NCI-H1092 (cell line): ENCODE results near the gene BTBD2.

ENCODE experiments used
- DNase-seq: peaks from one replicate; lab custom pipeline; 2025; lab: John Stamatoyannopoulos, UW

The BTBD2 gene

GRCh38 chr19:1985588-1986356 lies 29.7 kb downstream of the BTBD2 start:
- no peak for DNase-seq

GRCh38 chr19:1984357-1984756 lies 31.2 kb downstream of the BTBD2 start:
- DNase-seq: no peak

- DNase-seq: no peak
Measured at GRCh38 chr19:1981253-1981652, 34.3 kb downstream of the BTBD2 start.

- DNase-seq: no peak
Measured at GRCh38 chr19:1980809-1981181, 34.7 kb downstream of the BTBD2 start.

GRCh38 chr19:1980091-1980808 lies 35.3 kb downstream of the BTBD2 start:
- DNase-seq: no peak

- DNase-seq: no peak
Measured at GRCh38 chr19:1979642-1980041, 35.9 kb downstream of the BTBD2 start.

- DNase-seq: no peak
Measured at GRCh38 chr19:1979017-1979416, 36.5 kb downstream of the BTBD2 start.

GRCh38 chr19:1978346-1978894 lies 37.1 kb downstream of the BTBD2 start:
- no peak for DNase-seq

- DNase-seq: no peak
Measured at GRCh38 chr19:1977120-1977519, 38.4 kb downstream of the BTBD2 start.

GRCh38 chr19:1975162-1975480 lies 40.4 kb downstream of the BTBD2 start:
- DNase-seq: no peak

GRCh38 chr19:1974381-1975161 lies 40.9 kb downstream of the BTBD2 start:
- DNase-seq: no peak

- no peak for DNase-seq
Measured at GRCh38 chr19:1970806-1971502, 44.6 kb downstream of the BTBD2 start.

GRCh38 chr19:1970003-1970805 lies 45.3 kb downstream of the BTBD2 start:
- no peak for DNase-seq

- DNase-seq: no peak
Measured at GRCh38 chr19:1969176-1970002, 46.1 kb downstream of the BTBD2 start.

GRCh38 chr19:1968279-1969175 lies 47.0 kb downstream of the BTBD2 start:
- no peak for DNase-seq

- no peak for DNase-seq
Measured at GRCh38 chr19:1967087-1967608, 48.4 kb downstream of the BTBD2 start.

- no peak for DNase-seq
Measured at GRCh38 chr19:1962674-1963073, 52.8 kb downstream of the BTBD2 start.

- no peak for DNase-seq
Measured at GRCh38 chr19:1961000-1961883, 54.3 kb downstream of the BTBD2 start.
